Body of pancreas (tissue), 4 donors: ENCODE measurements around the gene TBXT. TPM values are rescaled to one million over a fixed set of nuclear protein-coding genes. Genes with fewer than 3 reads are reported as not detected.

ENCODE experiments used
- ATAC-seq: fragments of 150-250 bp; one replicate; pipeline ENCODE4 v1.9.1; 2016
- DNase-seq, 4 donors: peaks; one replicate each; pipeline ENCODE4 v3.0.0-alpha.2; 2019
- H3K27ac ChIP-seq, 4 donors: fragments of 200-600 bp; sonication (generic); 1 replicate in 3 of 4; 2 replicates in 1 of 4; pipeline versions ENCODE4 v1.5.1 to v1.6.1; 2016 to 2019; ENCODE audit warnings: mild to moderate bottlenecking in 1 of 4, mixed read lengths in 1 of 4, moderate library complexity in 1 of 4
- H3K27me3 ChIP-seq, 2 donors: fragments of 200-600 bp; sonication (generic); one replicate each; pipeline ENCODE4 v1.6.0; 2016; ENCODE audit warnings: mild to moderate bottlenecking in 1 of 2
- H3K36me3 ChIP-seq, 2 donors: fragments of 200-600 bp; sonication (generic); replicated peaks in 1 of 2; 2 replicates each; pipeline ENCODE4 v1.5.1; 2016; ENCODE audit warnings: low read depth in 2 of 2; ENCODE audit not compliant: insufficient read depth in 1 of 2
- H3K4me1 ChIP-seq: fragments of 200-600 bp; sonication (generic); one replicate; pipeline ENCODE4 v1.6.0; 2016
- H3K4me3 ChIP-seq, 2 donors: fragments of 200-600 bp; sonication (generic); 1 replicate in 1 of 2; 2 replicates in 1 of 2; pipeline ENCODE4 v1.5.1; 2016 to 2019
- H3K9me3 ChIP-seq, 3 donors: fragments of 200-600 bp; sonication (generic); 1 replicate in 2 of 3; 2 replicates in 1 of 3; pipeline ENCODE4 v1.5.1; 2016
- CTCF ChIP-seq, 7 experiments: fragments of 450-650 bp in 4 of 7; fragments of 200-600 bp in 3 of 7; sonication (generic) in 3 of 7; IDR thresholded peaks; one replicate each; pipeline ENCODE4 v1.5.1; 2016 to 2019; ENCODE audit warnings: antibody characterized with exemption in 7 of 7
- POLR2A ChIP-seq, 3 donors: fragments of 450-650 bp; IDR thresholded peaks; one replicate each; pipeline ENCODE4 v1.6.1; 2016; ENCODE audit warnings: antibody characterized with exemption in 3 of 3, mild to moderate bottlenecking in 2 of 3
- WGBS, 2 donors: methylation state at CpG; one replicate each; pipeline ENCODE4 v1.1.5; 2017; 5-methylcytosine and 5-hydroxymethylcytosine counted together
- intact Hi-C: fragments of 100-400 bp; cut with DNase I; formaldehyde crosslinking; loops from one replicate; pipeline ENCODE4 v1.15.1; 2023
- total RNA-seq, 2 donors: library from RNA; depleted of rRNA; stranded (reverse); fragments of >200 nt; gene quantifications; one replicate each; pipeline ENCODE4 v1.1.0, GENCODE V29; 2016

The TBXT gene
- total RNA-seq, 2 donors from 2014 or later: not detected

- no peak for ATAC-seq
- 61 to 83% methylated on average over 2 of the region's 2 CpGs for WGBS, 2 donors
- intact Hi-C loops: no loop called here
- Histone ChIP-seq H3K4me1 (no peaks in the 10 kb centered on the region), H3K9me3 (no peaks in the 10 kb centered on the region), H3K4me3 (no peak overlapping the region), H3K36me3 (no peaks in the 10 kb centered on the region), H3K27ac (no peak overlapping the region), H3K27me3 (no peaks in the 10 kb centered on the region)
- no peak for TF ChIP-seq POLR2A (IDR thresholded peaks at IDR 0.05)
- no peak for TF ChIP-seq CTCF (IDR thresholded peaks at IDR 0.05)
- DNase-seq: no peak
These were observed 34.2 kb upstream of the TBXT start for GRCh38 chr6:166201878-166202277.

DNA sequence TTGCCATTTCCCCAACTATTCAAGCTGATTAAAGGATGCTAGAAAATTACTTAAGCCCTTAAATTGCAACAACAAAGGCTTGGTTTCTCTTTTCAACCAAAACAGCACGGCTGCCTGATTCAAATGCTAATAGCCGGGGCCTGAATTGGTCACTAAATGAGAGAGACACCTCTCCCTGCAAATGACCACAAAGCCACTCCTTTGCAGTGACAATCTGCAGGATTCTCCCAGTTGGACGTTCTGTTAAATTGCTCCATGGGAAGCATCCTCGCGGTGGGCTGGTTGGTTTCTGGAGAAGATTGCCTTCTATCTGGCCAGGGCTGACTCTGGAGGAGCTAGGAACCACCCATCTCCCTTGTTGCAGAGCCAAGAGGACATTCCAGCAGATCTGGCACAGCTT lies 29.7 kb upstream of the TBXT start:
- DNase-seq (no peak), ATAC-seq (no peak)
- WGBS, 2 donors: 55 to 69% methylated on average over 5 of the region's 5 CpGs
- Histone ChIP-seq H3K4me1 (peaks cover 9% of the 10 kb centered on the region), H3K9me3 (no peaks in the 10 kb centered on the region), H3K4me3 (no peak overlapping the region), H3K27me3 (no peaks in the 10 kb centered on the region), H3K36me3 (no peaks in the 10 kb centered on the region), H3K27ac (no peak overlapping the region)
- intact Hi-C loops: no loop called here
- no peak for TF ChIP-seq CTCF (IDR thresholded peaks at IDR 0.05)
- no peak for TF ChIP-seq POLR2A (IDR thresholded peaks at IDR 0.05)

DNA sequence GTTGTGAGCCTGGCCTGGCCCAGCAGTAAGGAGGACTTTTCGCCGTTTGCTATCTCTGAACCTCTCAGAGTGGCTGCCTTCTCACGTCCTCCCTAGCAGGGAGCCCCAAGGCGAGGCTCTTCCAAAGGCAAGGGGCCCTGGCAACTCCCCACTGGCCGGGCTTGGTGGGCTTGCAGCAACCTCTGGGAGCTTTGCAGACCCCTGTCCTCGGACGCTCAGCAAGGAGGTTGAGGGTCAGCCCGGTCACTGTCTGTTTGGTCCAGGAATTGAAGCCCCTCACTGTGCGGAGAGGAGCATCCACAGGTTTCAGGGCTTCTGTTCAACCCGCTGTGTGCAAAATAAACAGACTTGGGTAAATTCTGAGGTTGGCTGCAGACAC lies 28.2 kb upstream of the TBXT start:
- DNase-seq (no peak), ATAC-seq (no peak)
- no peak overlapping the region for H3K27ac ChIP-seq
- intact Hi-C loops: no loop called here
- no peaks in the 10 kb centered on the region for H3K9me3 ChIP-seq
- TF ChIP-seq POLR2A (IDR thresholded peaks at IDR 0.05) (no peak), CTCF (IDR thresholded peaks at IDR 0.05) (no peak)
- H3K4me3 ChIP-seq: no peak overlapping the region
- WGBS, 2 donors: 68% methylated on average over 10 of the region's 10 CpGs; no CpG with 5 or more reads in 1 of the 2 donors
- H3K36me3 ChIP-seq: no peaks in the 10 kb centered on the region
- no peaks in the 10 kb centered on the region for H3K27me3 ChIP-seq
- H3K4me1 ChIP-seq: peaks cover 9% of the 10 kb centered on the region

- intact Hi-C loops: no loop called here
- H3K27me3 ChIP-seq: no peaks in the 10 kb centered on the region
- no peaks in the 10 kb centered on the region for H3K36me3 ChIP-seq
- 37 to 48% methylated on average over 9 to 13 of the region's 13 CpGs for WGBS, 2 donors
- no peak overlapping the region for H3K4me3 ChIP-seq
- H3K27ac ChIP-seq: no peak overlapping the region
- peak in 2 of 4 donors; percentile 24 to 26 for DNase-seq
- peaks cover 9% of the 10 kb centered on the region for H3K4me1 ChIP-seq
- TF ChIP-seq CTCF (IDR thresholded peaks at IDR 0.05): no peak
- no peak for TF ChIP-seq POLR2A (IDR thresholded peaks at IDR 0.05)
- no peaks in the 10 kb centered on the region for H3K9me3 ChIP-seq
- ATAC-seq: no peak
These were observed 27.5 kb upstream of the TBXT start for GRCh38 chr6:166194914-166195859.

- DNase-seq (no peak), ATAC-seq (no peak)
- no peak for TF ChIP-seq POLR2A (IDR thresholded peaks at IDR 0.05)
- Histone ChIP-seq H3K27me3 (no peaks in the 10 kb centered on the region), H3K36me3 (no peaks in the 10 kb centered on the region), H3K4me1 (peaks cover 9% of the 10 kb centered on the region), H3K9me3 (no peaks in the 10 kb centered on the region), H3K4me3 (no peak overlapping the region), H3K27ac (no peak overlapping the region)
- intact Hi-C loops: no loop called here
- WGBS, 2 donors: 63 to 76% methylated on average over 5 of the region's 5 CpGs
These were observed 24.9 kb upstream of the TBXT start for GRCh38 chr6:166192557-166192956.
